ENCODE data around the gene HUWE1.

DNA sequence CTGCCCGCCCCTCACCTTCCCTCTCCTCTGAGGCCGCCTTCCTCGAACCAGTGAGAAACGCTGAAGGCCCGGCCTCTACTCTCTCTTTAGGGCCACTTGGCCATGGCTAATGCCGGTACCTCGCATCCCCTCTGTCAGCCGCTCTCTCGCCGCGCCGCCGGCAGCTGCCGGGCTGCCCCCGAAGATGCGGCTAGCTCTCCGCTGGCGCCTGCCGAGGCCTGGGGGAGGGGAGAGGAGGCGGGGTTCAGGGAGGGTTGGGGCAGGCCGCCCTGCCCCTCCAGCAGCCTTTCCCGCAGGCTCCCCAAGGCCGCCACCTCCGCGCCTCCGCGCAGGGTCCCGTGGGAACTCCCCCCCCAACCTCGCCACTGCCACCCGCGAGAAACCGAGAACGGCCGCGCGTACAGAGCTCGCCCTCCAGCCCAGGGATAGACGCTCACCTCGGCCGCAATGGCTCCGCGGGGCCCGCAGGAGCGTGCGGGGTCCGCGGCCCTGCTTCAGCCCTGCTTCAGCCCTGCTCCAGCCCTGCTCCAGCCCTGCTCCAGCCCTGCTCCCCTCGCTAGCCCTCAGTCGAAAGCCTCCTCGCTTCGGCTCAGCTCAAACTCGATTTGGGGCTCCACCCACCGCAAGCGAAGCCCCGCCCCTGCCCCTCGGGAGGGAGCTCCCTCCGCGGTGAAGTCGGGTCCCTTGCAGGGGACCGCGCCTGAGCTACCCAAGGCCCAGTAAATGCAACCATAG, at the start of gene HUWE1:
- TF ChIP-seq, protein P1, sequence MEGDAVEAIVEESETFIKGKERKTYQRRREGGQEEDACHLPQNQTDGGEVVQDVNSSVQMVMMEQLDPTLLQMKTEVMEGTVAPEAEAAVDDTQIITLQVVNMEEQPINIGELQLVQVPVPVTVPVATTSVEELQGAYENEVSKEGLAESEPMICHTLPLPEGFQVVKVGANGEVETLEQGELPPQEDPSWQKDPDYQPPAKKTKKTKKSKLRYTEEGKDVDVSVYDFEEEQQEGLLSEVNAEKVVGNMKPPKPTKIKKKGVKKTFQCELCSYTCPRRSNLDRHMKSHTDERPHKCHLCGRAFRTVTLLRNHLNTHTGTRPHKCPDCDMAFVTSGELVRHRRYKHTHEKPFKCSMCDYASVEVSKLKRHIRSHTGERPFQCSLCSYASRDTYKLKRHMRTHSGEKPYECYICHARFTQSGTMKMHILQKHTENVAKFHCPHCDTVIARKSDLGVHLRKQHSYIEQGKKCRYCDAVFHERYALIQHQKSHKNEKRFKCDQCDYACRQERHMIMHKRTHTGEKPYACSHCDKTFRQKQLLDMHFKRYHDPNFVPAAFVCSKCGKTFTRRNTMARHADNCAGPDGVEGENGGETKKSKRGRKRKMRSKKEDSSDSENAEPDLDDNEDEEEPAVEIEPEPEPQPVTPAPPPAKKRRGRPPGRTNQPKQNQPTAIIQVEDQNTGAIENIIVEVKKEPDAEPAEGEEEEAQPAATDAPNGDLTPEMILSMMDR (IDR thresholded peaks at IDR 0.05; ENCODE audit: low read depth, low read length): no peak
- no peak for TF ChIP-seq EZH2phosphoT487 (IDR thresholded peaks at IDR 0.05; ENCODE audit: low read depth)

Data from OCI-LY3 (cell line).